ENCODE results near the gene ACTR2. TPM values are rescaled to one million over a fixed set of nuclear protein-coding genes. Genes with fewer than 3 reads are reported as not detected.

Gene ACTR2
- total and polyA plus RNA-seq, 2 experiments from 2014 or later, result 75.6 to 89.4 TPM

DNA sequence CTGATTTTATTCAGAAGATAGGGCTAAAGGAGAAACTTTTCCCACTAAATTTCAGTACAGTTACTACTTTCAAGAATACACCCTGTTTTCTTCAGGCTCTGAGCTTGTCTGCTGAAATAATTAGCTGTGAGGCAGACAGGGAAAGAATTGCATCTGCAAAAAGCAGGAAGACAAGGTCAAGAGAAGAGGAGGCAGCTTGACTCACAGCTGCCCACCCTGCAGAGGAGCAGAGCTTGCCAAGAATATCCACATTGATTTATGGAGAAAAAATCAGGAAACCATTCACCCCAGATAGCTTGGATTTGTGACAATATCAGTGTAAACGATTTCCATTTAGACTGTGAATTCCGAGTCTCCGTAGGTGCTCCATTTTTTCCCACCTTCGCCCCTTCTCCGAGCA is 49.0 kb downstream of the ACTR2 start:
- Histone ChIP-seq H3K27ac (no peak overlapping the region), H3K4me1 (ENCODE audit: insufficient read depth) (no peaks in the 10 kb centered on the region), H2AFZ (no peak overlapping the region), H3K9me3 (ENCODE audit: low read depth) (no peaks in the 10 kb centered on the region), H4K20me1 (ENCODE audit: insufficient read depth, poor library complexity, severe bottlenecking) (no peaks in the 10 kb centered on the region), H3K4me3 (no peak overlapping the region), H3K4me2 (no peak overlapping the region), H3K9me2 (replicated peaks; ENCODE audit: insufficient read depth) (no peaks in the 10 kb centered on the region), H3K27me3 (no peaks in the 10 kb centered on the region), H3K36me3 (replicated peaks; ENCODE audit: insufficient read depth, low read depth) (no peaks in the 10 kb centered on the region), H3K79me2 (no peaks in the 10 kb centered on the region)
- DNase-seq (ENCODE audit: low spot score), result no peak
- 67% methylated on average over 5 of the region's 5 CpGs for WGBS (ENCODE audit: low lambda C conversion rate, missing lambda C conversion rate)
- TF ChIP-seq, protein P1, sequence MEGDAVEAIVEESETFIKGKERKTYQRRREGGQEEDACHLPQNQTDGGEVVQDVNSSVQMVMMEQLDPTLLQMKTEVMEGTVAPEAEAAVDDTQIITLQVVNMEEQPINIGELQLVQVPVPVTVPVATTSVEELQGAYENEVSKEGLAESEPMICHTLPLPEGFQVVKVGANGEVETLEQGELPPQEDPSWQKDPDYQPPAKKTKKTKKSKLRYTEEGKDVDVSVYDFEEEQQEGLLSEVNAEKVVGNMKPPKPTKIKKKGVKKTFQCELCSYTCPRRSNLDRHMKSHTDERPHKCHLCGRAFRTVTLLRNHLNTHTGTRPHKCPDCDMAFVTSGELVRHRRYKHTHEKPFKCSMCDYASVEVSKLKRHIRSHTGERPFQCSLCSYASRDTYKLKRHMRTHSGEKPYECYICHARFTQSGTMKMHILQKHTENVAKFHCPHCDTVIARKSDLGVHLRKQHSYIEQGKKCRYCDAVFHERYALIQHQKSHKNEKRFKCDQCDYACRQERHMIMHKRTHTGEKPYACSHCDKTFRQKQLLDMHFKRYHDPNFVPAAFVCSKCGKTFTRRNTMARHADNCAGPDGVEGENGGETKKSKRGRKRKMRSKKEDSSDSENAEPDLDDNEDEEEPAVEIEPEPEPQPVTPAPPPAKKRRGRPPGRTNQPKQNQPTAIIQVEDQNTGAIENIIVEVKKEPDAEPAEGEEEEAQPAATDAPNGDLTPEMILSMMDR (IDR thresholded peaks at IDR 0.05; ENCODE audit: poor library complexity), result no peak
- TF ChIP-seq EZH2phosphoT487 (IDR thresholded peaks at IDR 0.05; ENCODE audit: low read depth, severe bottlenecking, unreplicated experiment) (no peak), EZH2 (IDR thresholded peaks at IDR 0.05; ENCODE audit: borderline replicate concordance) (no peak)

DNA sequence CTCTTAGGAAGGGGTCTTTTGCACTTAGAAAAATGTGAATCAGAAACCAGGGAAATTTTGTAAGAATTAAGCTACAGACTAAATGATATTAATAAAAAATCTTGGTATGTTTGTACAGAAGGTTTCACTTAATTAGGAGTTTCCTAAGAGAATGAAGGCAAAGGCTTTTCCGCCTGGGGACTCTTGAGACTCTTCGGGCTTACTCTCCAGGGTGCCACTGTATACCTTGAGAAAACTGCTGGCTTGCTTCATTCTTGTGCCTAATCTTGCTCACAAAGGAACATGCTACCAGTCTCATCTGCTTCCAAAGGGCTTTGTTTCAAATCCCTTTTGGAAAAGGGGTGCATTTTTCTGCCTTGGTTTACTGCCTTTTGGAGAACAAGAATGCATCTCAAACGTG is 49.5 kb downstream of the ACTR2 start:
- H3K9me3 ChIP-seq (ENCODE audit: low read depth), result no peaks in the 10 kb centered on the region
- TF ChIP-seq EZH2 (IDR thresholded peaks at IDR 0.05; ENCODE audit: borderline replicate concordance) (no peak), EZH2phosphoT487 (IDR thresholded peaks at IDR 0.05; ENCODE audit: low read depth, severe bottlenecking, unreplicated experiment) (no peak)
- TF ChIP-seq, protein P1 (IDR thresholded peaks at IDR 0.05; ENCODE audit: poor library complexity), result no peak
- no peak overlapping the region for H3K4me3 ChIP-seq
- no peaks in the 10 kb centered on the region for H3K36me3 ChIP-seq (replicated peaks; ENCODE audit: insufficient read depth, low read depth)
- H3K27ac ChIP-seq, result no peak overlapping the region
- H3K4me2 ChIP-seq, result no peak overlapping the region
- H3K27me3 ChIP-seq, result no peaks in the 10 kb centered on the region
- H3K9me2 ChIP-seq (replicated peaks; ENCODE audit: insufficient read depth), result no peaks in the 10 kb centered on the region
- H4K20me1 ChIP-seq (ENCODE audit: insufficient read depth, poor library complexity, severe bottlenecking), result no peaks in the 10 kb centered on the region
- no peak for DNase-seq (ENCODE audit: low spot score)
- WGBS (ENCODE audit: low lambda C conversion rate, missing lambda C conversion rate), result 59% methylated on average over 3 of the region's 3 CpGs
- H2AFZ ChIP-seq, result no peak overlapping the region
- no peaks in the 10 kb centered on the region for H3K79me2 ChIP-seq
- no peaks in the 10 kb centered on the region for H3K4me1 ChIP-seq (ENCODE audit: insufficient read depth)

DNA sequence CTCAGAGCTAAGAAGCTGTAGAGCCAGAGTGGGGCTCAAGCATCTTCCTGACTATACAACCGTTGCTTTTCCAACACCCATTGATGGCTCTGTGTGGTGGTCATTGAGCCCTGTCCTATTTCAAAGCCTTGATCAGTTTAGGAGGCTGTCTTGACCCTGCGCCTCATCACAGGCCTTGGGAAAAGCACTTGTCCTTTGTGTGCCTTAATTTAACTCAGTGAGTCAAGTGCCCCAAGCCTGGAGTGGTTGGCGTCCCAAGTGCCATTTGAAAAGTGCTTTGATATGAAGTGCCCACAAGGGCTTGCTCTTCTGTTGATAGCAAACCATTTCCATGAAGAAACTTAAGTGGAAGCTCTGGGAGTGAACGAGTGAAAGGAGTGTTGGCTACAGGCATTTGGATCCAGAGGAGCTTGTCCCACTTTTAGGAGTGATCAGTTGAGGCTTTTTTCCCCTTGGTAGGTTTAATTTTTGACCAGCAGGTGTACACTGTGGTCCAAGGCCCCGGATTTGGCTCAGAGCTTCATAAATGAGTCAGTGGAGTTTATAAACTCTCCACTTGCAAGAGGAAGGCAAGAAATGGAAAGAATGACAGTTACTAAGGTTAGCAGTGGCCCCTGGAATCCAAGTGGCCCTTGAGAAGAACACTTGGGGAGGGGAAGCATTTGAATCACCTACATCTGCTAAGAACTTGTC is 50.3 kb downstream of the ACTR2 start:
- H3K4me1 ChIP-seq (ENCODE audit: insufficient read depth), result no peaks in the 10 kb centered on the region
- H3K9me2 ChIP-seq (replicated peaks; ENCODE audit: insufficient read depth), result no peaks in the 10 kb centered on the region
- no peak for DNase-seq (ENCODE audit: low spot score)
- H3K4me3 ChIP-seq, result no peak overlapping the region
- TF ChIP-seq EZH2phosphoT487 (IDR thresholded peaks at IDR 0.05; ENCODE audit: low read depth, severe bottlenecking, unreplicated experiment) (no peak), EZH2 (IDR thresholded peaks at IDR 0.05; ENCODE audit: borderline replicate concordance) (no peak)
- TF ChIP-seq, protein P1 (IDR thresholded peaks at IDR 0.05; ENCODE audit: poor library complexity), result no peak
- no peak overlapping the region for H3K4me2 ChIP-seq
- H3K27me3 ChIP-seq, result no peaks in the 10 kb centered on the region
- H3K79me2 ChIP-seq, result no peaks in the 10 kb centered on the region
- H3K27ac ChIP-seq, result no peak overlapping the region
- H3K36me3 ChIP-seq (replicated peaks; ENCODE audit: insufficient read depth, low read depth), result no peaks in the 10 kb centered on the region
- H3K9me3 ChIP-seq (ENCODE audit: low read depth), result no peaks in the 10 kb centered on the region
- 79% methylated on average over 5 of the region's 5 CpGs for WGBS (ENCODE audit: low lambda C conversion rate, missing lambda C conversion rate)
- no peak overlapping the region for H2AFZ ChIP-seq
- H4K20me1 ChIP-seq (ENCODE audit: insufficient read depth, poor library complexity, severe bottlenecking), result no peaks in the 10 kb centered on the region
